Measurements from ENCODE around the gene ROBO1.

Gene ROBO1

DNA sequence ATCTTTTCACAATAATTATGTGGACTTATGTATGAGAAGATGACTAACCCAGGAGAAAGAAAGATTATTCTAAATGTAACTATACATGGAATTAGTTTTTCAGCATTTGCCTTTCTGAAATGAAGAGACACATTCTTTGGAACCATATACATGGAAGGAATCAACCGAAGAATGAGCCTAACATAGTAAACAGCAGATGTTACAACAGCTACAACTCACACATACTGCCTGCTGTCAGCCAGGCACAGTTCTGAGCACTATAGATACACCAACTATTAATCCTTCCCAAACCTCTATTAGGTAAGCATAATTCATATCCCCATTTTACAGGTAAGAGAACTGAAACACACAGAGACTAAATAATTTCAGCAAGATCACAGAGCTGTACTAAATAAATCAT, 840.0 kb downstream of the ROBO1 start:
- Histone ChIP-seq H4K20me1 (ENCODE audit: low read depth, low read length) (no peaks in the 10 kb centered on the region), H3K4me3 (ENCODE audit: insufficient read depth, low read length, poor library complexity, severe bottlenecking) (no peak overlapping the region), H3K27me3 (ENCODE audit: low read length) (no peaks in the 10 kb centered on the region), H2AFZ (ENCODE audit: low read depth, low read length, severe bottlenecking) (no peak overlapping the region), H3K9ac (ENCODE audit: low read length) (no peak overlapping the region), H3K4me2 (ENCODE audit: low read depth, low read length, poor library complexity, severe bottlenecking) (no peak overlapping the region), H3K36me3 (ENCODE audit: low read length) (no peaks in the 10 kb centered on the region), H3K9me2 (replicated peaks; ENCODE audit: insufficient read depth, low read length) (no peaks in the 10 kb centered on the region), H3K9me3 (ENCODE audit: insufficient read depth, low read length) (no peaks in the 10 kb centered on the region), H3K27ac (ENCODE audit: low read depth, low read length) (no peak overlapping the region), H3F3A (ENCODE audit: insufficient read depth) (no peaks in the 10 kb centered on the region), H3K79me2 (ENCODE audit: insufficient read depth, low read length) (no peaks in the 10 kb centered on the region)
- TF ChIP-seq, protein P1, sequence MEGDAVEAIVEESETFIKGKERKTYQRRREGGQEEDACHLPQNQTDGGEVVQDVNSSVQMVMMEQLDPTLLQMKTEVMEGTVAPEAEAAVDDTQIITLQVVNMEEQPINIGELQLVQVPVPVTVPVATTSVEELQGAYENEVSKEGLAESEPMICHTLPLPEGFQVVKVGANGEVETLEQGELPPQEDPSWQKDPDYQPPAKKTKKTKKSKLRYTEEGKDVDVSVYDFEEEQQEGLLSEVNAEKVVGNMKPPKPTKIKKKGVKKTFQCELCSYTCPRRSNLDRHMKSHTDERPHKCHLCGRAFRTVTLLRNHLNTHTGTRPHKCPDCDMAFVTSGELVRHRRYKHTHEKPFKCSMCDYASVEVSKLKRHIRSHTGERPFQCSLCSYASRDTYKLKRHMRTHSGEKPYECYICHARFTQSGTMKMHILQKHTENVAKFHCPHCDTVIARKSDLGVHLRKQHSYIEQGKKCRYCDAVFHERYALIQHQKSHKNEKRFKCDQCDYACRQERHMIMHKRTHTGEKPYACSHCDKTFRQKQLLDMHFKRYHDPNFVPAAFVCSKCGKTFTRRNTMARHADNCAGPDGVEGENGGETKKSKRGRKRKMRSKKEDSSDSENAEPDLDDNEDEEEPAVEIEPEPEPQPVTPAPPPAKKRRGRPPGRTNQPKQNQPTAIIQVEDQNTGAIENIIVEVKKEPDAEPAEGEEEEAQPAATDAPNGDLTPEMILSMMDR (IDR thresholded peaks at IDR 0.05; ENCODE audit: insufficient read depth, low read length, poor library complexity, severe bottlenecking): no peak
- no peak for TF ChIP-seq EZH2phosphoT487 (conservative IDR thresholded peaks at IDR 0.05; ENCODE audit: low read length)

- Histone ChIP-seq H3K9me3 (ENCODE audit: insufficient read depth, low read length) (no peaks in the 10 kb centered on the region), H3K9ac (ENCODE audit: low read length) (no peak overlapping the region), H3K79me2 (ENCODE audit: insufficient read depth, low read length) (no peaks in the 10 kb centered on the region), H3K4me3 (ENCODE audit: insufficient read depth, low read length, poor library complexity, severe bottlenecking) (no peak overlapping the region), H3K36me3 (ENCODE audit: low read length) (no peaks in the 10 kb centered on the region), H3F3A (ENCODE audit: insufficient read depth) (no peaks in the 10 kb centered on the region), H4K20me1 (ENCODE audit: low read depth, low read length) (no peaks in the 10 kb centered on the region), H2AFZ (ENCODE audit: low read depth, low read length, severe bottlenecking) (no peak overlapping the region), H3K27ac (ENCODE audit: low read depth, low read length) (no peak overlapping the region), H3K9me2 (replicated peaks; ENCODE audit: insufficient read depth, low read length) (no peaks in the 10 kb centered on the region), H3K27me3 (ENCODE audit: low read length) (no peaks in the 10 kb centered on the region), H3K4me2 (ENCODE audit: low read depth, low read length, poor library complexity, severe bottlenecking) (no peak overlapping the region)
- TF ChIP-seq, protein P1 (IDR thresholded peaks at IDR 0.05; ENCODE audit: insufficient read depth, low read length, poor library complexity, severe bottlenecking): no peak
- TF ChIP-seq EZH2phosphoT487 (conservative IDR thresholded peaks at IDR 0.05; ENCODE audit: low read length): no peak
These were observed 841.3 kb downstream of the ROBO1 start for GRCh38 chr3:78926523-78926922.

DNA sequence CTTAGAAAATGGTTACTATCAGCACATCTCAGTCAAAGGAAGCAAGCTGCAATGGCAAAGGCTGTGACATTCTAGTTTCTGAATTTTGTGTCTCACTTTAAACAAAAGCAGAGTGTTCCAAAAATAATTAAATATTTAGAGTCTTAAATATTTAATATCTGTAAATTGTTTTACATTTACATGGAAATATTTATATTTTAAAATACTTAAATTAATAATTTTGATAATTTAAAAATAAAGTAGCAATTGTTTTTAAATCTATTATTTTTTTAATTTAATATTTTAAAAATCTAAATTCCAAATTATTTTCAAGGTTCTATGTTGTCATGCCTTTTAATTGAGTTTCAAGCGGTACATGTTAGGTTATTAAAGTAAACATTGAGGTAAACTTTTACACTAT, 843.1 kb downstream of the ROBO1 start:
- no peaks in the 10 kb centered on the region for H3K27me3 ChIP-seq (ENCODE audit: low read length)
- no peaks in the 10 kb centered on the region for H4K20me1 ChIP-seq (ENCODE audit: low read depth, low read length)
- H3K4me3 ChIP-seq (ENCODE audit: insufficient read depth, low read length, poor library complexity, severe bottlenecking): no peak overlapping the region
- H3K9me3 ChIP-seq (ENCODE audit: insufficient read depth, low read length): no peaks in the 10 kb centered on the region
- no peaks in the 10 kb centered on the region for H3K9me2 ChIP-seq (replicated peaks; ENCODE audit: insufficient read depth, low read length)
- no peaks in the 10 kb centered on the region for H3K36me3 ChIP-seq (ENCODE audit: low read length)
- H3F3A ChIP-seq (ENCODE audit: insufficient read depth): no peaks in the 10 kb centered on the region
- H3K4me2 ChIP-seq (ENCODE audit: low read depth, low read length, poor library complexity, severe bottlenecking): no peak overlapping the region
- no peak overlapping the region for H3K27ac ChIP-seq (ENCODE audit: low read depth, low read length)
- no peaks in the 10 kb centered on the region for H3K79me2 ChIP-seq (ENCODE audit: insufficient read depth, low read length)
- no peak overlapping the region for H2AFZ ChIP-seq (ENCODE audit: low read depth, low read length, severe bottlenecking)
- TF ChIP-seq EZH2phosphoT487 (conservative IDR thresholded peaks at IDR 0.05; ENCODE audit: low read length): no peak
- TF ChIP-seq, protein P1 (IDR thresholded peaks at IDR 0.05; ENCODE audit: insufficient read depth, low read length, poor library complexity, severe bottlenecking): no peak
- no peak overlapping the region for H3K9ac ChIP-seq (ENCODE audit: low read length)
